Mesodermal cell (in vitro differentiated cells): ENCODE results near the gene ADSS1.
A peak's percentile ranks its signal among the peaks of the same experiment; 100 is the strongest.

Experiments used
- H3K27ac ChIP-seq: 2 replicates; pipeline ENCODE4 v1.7.0; 2013; ENCODE audit warnings: mild to moderate bottlenecking, low read depth, low read length, moderate library complexity; ENCODE audit not compliant: severe bottlenecking
- H3K36me3 ChIP-seq: 2 replicates; pipeline ENCODE4 v1.7.1; 2013; ENCODE audit warnings: mild to moderate bottlenecking, low read length, moderate library complexity; ENCODE audit not compliant: control insufficient read depth, insufficient read depth
- H3K4me1 ChIP-seq: one replicate; pipeline ENCODE4 v1.7.1; 2013; ENCODE audit warnings: mild to moderate bottlenecking, low read length; ENCODE audit not compliant: insufficient read depth, control insufficient read depth, poor library complexity, severe bottlenecking
- H3K4me3 ChIP-seq: 2 replicates; pipeline ENCODE4 v1.7.0; 2013; ENCODE audit warnings: low read length, control low read depth, mild to moderate bottlenecking; ENCODE audit not compliant: insufficient read depth, poor library complexity, severe bottlenecking; ENCODE audit errors: extremely low read depth
- H3K9me3 ChIP-seq: 2 replicates; pipeline ENCODE4 v1.7.1; 2013; ENCODE audit warnings: mild to moderate bottlenecking, low read length, moderate library complexity; ENCODE audit not compliant: control insufficient read depth
- WGBS, 2 experiments: methylation state at CpG; one replicate each; pipeline ENCODE4 v1.1.5; 2013; ENCODE audit warnings: missing lambda C conversion rate in 2 of 2; ENCODE audit not compliant: insufficient coverage in 2 of 2; 5-methylcytosine and 5-hydroxymethylcytosine counted together

The ADSS1 gene

DNA sequence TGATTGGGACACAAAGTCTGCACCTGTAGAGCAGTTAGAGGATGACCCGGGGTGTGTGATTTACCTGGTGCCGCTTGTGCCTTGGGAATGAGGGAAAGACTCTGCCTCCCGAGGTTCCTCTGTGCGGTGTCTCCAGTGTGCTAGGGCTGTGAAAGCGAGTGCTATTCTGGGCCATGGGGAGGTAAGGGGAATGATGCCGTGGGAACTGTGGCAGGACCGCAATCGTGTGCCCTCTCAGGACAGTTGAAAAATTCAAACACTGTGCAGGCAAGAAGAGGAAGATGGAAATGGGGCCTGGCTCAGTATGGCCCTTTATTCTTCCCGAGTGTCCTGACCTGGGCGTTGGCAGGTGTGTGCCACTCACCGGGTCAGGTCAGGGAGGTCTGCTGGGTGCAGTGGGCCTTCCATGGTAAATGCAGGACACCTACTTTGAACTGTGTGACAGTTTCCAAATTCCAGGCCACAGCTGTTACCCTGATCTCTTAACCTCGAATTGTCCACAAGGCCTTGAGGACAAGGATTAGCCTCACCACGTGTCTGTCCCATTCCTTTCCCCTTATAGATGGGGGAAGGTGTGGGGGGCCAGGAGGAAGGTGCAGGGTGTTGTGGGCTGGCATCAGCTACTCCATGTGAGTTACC, 30.3 kb downstream of the ADSS1 start:
- Histone ChIP-seq H3K9me3 (peaks cover 5% of the 10 kb centered on the region), H3K36me3 (peaks cover 48% of the 10 kb centered on the region), H3K4me3 (peak overlapping the region; percentile 81), H3K27ac (no peak overlapping the region), H3K4me1 (peaks cover 12% of the 10 kb centered on the region)
- WGBS, 2 experiments, result 84 to 88% methylated on average over 11 to 12 of the region's 13 CpGs

DNA sequence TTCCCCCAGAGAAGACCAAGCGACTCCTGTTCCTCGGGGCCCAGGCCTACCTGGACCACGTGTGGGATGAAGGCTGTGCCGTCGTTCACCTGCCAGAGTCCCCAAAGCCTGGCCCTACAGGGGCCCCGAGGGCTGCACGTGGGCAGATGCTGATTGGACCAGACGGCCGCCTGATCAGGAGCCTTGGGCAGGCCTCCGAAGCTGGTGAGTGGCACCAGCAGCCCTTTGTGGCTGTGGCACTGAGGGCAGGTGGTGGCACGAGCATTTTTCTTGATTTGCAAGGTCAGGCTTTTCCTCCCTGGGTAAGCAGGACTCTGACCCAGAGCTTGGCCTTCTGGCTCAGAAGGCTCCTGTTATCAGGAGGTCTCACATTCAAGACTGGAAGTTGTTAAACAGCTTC, 31.6 kb downstream of the ADSS1 start:
- H3K9me3 ChIP-seq, result peaks cover 5% of the 10 kb centered on the region
- peaks cover 61% of the 10 kb centered on the region for H3K36me3 ChIP-seq
- H3K4me1 ChIP-seq, result peaks cover 11% of the 10 kb centered on the region
- no peak overlapping the region for H3K27ac ChIP-seq
- no peak overlapping the region for H3K4me3 ChIP-seq
- WGBS, 2 experiments, result 92 to 98% methylated on average over 11 of the region's 11 CpGs

DNA sequence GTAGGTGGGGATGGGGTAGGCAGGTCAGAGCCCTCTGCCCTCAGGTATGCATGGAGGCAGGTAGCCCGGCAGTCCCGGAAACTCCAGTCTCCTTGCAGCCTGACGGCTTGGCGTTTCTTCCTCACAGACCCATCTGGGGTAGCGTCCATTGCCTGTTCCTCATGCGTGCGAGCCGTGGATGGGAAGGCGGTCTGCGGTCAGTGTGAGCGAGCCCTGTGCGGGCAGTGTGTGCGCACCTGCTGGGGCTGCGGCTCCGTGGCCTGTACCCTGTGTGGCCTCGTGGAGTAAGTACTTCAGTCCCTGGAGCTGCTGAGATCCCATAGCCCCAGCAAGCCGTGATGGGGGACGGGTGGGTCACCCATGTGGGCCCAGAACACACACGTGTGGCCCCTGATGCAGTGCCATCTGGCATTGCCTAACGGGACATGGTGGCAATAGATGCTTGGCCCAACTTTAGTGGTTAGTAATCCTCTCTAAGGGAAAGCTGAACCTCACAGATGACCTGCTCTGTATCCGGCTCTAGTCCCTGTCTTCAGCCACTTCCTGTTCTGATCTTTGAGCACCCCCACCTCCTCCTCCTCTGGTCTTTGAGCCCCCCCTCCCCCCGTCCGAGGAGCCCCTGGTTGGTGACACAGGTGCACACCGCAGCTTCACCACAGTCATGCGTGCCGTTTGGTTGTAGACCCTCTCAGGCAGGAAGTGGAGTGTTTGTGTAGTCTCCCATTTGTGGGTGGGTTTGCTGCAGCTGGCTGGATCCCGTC, 32.6 kb downstream of the ADSS1 start:
- Histone ChIP-seq H3K27ac (no peak overlapping the region), H3K36me3 (peaks cover 72% of the 10 kb centered on the region), H3K4me1 (peaks cover 11% of the 10 kb centered on the region), H3K4me3 (no peak overlapping the region), H3K9me3 (no peaks in the 10 kb centered on the region)
- 93 to 97% methylated on average over 21 to 22 of the region's 27 CpGs for WGBS, 2 experiments

DNA sequence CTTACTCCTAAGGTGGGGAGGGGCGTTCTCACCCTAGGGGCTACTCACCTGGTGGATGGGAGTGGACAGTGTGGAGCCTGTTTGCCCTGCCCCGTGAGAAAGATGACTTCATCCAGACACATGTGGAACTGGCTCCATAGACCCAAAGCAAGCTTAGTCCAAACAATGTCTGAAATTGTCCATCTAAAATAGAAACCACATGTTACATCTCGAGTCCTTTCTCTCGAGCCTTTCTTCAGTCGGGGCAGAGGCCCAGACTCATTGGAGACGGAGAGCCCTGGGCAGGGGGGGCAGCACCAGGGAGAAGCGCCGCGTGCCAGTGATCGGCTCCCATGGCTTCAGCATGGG, 33.2 kb downstream of the ADSS1 start:
- peaks cover 11% of the 10 kb centered on the region for H3K4me1 ChIP-seq
- no peaks in the 10 kb centered on the region for H3K9me3 ChIP-seq
- WGBS, 2 experiments, result 99% methylated on average over 5 to 9 of the region's 10 CpGs
- H3K4me3 ChIP-seq, result no peak overlapping the region
- H3K36me3 ChIP-seq, result peaks cover 77% of the 10 kb centered on the region
- no peak overlapping the region for H3K27ac ChIP-seq

DNA sequence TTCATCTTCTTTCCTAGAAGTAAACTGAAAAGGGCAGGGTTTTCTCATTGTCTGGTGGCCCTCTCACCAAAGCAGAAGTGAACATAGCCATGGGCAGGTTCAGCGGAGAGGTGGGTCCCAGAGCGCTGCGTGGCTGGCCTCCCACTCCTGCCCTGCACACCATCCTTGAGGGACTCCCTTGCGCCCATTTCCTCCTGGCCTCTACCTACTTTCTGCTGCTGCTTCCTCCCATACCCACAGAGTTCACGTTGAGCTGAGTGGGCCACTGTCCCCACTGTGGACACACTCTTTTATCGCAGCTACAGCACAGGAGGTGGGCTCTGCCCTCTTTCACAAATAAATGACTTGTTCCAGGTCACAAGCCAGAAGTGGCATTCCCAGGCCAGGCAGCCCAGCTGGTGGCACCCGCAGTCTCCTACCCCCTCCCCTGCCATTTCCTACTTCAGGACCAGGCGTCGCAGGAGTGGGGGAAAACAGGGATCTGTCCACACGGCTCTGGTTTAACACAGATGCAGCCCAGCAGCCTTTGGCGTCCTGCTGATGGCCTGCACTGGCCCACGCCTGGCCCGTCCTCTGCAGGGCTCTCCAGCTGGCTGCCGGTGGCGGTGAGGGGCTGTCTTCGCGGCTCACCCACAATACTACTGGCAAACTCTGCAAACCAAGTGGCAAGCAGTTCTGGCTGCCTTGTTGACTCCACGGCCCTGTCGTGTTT, 33.8 kb downstream of the ADSS1 start:
- no peaks in the 10 kb centered on the region for H3K9me3 ChIP-seq
- peaks cover 83% of the 10 kb centered on the region for H3K36me3 ChIP-seq
- 95 to 98% methylated on average over 19 of the region's 19 CpGs for WGBS, 2 experiments
- no peak overlapping the region for H3K4me3 ChIP-seq
- H3K27ac ChIP-seq, result no peak overlapping the region
- H3K4me1 ChIP-seq, result peaks cover 11% of the 10 kb centered on the region

DNA sequence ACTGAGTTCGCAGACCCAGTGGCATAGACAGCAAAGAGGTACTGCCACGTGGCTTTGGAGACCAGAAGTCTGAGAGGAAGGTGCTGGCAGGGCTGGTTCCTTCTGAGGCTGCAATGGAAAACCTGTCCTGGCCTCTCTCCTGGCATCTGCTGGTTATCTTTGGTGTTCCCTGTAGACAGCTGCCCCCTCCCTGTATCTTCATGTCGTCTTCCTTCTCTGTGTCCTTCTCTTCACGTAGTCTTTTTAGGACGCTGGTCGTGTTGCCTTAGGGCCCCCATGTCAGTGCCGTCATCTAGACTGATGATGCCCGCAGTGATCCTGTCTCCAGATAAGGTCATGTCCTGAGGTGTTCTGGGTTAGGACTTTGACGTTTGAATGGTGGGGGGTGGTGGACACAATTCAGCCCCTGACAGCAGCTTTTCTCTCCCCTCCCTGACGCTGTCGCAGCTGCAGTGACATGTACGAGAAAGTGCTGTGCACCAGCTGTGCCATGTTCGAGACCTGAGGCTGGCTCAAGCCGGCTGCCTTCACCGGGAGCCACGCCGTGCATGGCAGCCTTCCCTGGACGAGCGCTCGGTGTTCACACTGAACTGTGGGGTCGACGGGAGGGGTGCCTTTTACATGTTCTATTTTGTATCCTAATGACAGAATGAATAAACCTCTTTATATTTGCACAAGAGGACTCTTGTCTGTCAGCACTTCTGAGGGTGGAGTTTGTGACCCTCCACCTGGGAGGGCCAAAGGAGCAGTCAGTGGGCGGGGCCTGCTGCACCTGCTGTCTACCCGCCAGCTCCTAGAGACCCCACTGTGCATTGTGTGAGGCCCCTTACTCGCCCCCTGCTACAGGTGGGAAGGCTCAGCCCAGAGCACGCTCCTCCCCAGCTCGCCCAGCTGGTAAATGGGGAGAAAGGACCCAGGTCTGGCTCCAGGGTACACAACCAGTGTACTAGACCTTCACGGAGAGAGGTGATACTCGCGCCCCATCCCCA, 35.2 kb downstream of the ADSS1 start:
- 95 to 96% methylated on average over 23 of the region's 30 CpGs for WGBS, 2 experiments
- H3K27ac ChIP-seq, result no peak overlapping the region

DNA sequence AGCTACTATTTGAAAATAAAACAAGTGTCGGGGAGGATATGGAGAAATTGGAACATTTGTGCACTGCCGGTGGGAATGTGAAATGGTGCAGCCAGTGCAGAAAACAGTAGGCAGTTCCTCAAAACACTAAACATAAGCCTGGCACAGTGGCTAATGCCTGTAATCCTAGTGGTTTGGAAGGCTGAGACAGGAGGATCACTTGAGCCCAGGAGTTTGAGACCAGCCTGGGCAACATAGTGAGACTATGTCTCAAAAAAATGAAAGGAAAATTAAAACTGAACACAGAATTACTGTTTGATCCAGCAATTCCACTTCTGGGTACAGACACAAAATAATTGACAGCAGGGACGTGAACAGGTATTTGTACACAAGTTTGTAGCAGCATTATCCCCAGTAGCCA, 41.5 kb downstream of the ADSS1 start:
- no peak overlapping the region for H3K4me3 ChIP-seq
- H3K9me3 ChIP-seq, result no peaks in the 10 kb centered on the region
- peaks cover 34% of the 10 kb centered on the region for H3K36me3 ChIP-seq
- peaks cover 15% of the 10 kb centered on the region for H3K4me1 ChIP-seq
- H3K27ac ChIP-seq, result no peak overlapping the region
- WGBS, 2 experiments, result 80 to 92% methylated on average over 1 to 2 of the region's 3 CpGs

More for the DNA sequence above, 35.2 kb downstream of the ADSS1 start:
- Histone ChIP-seq H3K9me3 (no peaks in the 10 kb centered on the region), H3K4me1 (peaks cover 5% of the 10 kb centered on the region), H3K4me3 (no peak overlapping the region), H3K36me3 (peaks cover 87% of the 10 kb centered on the region)

DNA sequence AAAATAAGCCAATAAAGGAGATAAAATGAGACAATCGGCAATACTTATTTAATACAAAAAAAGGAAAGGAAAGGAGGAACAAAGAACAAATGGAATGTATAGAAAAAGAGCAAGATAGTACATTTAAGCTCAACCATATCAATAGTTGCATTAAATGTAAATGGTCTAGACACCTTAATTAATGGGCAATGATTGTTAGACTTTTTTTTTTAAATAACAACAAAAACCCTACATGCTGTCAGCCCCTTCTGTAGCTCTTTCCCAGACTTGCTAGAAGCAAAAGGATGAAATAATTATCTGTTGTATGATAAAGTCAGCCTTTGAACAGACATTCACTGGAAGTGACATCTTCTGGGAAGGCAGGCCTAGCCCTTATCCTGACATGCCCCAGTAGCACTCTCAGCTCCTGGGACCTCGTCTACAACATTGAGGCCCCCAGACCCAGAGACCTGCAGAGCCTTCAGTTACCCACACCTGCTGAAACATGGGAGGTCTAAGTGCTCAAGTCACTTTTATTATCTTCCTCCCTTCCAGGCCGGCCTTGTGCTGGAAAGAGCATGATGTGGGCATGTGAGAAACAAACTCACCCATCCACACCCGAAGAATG, 42.3 kb downstream of the ADSS1 start:
- no peak overlapping the region for H3K4me3 ChIP-seq
- peaks cover 34% of the 10 kb centered on the region for H3K36me3 ChIP-seq
- WGBS, 2 experiments, result 88 to 100% methylated on average over 1 of the region's 4 CpGs
- no peak overlapping the region for H3K27ac ChIP-seq
- peaks cover 15% of the 10 kb centered on the region for H3K4me1 ChIP-seq
- H3K9me3 ChIP-seq, result no peaks in the 10 kb centered on the region

DNA sequence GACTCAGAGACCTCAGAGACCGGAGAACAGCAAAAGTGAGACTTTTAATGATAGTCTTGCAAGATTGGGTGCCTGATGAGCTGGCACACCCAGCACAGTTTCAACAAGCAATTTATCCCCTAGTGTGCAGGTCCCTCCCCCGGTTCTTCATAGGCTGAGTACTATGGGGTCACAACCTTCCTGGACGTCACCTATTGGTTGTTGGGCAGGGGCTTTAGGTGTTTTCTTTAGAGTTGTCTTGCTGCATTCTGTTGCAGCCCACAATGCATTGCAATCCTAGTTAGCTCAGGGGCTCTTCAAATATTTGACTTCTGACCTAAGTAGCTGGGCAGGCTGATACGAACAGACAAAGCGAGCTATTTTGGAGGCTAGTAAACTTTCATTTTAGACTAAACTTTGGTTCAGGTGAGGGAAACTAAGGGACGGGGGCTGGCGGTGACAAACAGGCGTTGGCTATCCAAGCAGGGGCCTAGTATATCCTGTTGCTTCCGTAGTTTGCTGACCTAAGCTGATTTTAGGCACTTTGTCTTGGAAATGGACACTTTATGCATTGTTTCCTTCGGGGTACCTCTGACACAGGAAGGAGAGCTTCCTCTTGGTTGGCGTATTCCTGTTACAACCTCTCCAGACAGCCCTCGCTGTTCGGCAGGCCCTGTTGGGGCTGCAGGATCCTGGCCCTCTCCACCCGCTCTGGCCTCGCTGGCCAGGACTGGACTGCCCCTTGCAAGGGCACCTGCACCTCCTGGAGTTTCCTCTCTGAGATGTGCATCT, 43.0 kb downstream of the ADSS1 start:
- Histone ChIP-seq H3K36me3 (peaks cover 34% of the 10 kb centered on the region), H3K9me3 (no peaks in the 10 kb centered on the region), H3K4me1 (peaks cover 15% of the 10 kb centered on the region), H3K4me3 (no peak overlapping the region), H3K27ac (no peak overlapping the region)
- WGBS, 2 experiments, result 93 to 95% methylated on average over 11 to 12 of the region's 15 CpGs
